Ovary (tissue), 3 donors: Measurements from ENCODE around the gene IP6K2.

Source experiments
- CTCF ChIP-seq, 3 donors: fragments of 450-650 bp in 2 of 3; fragments of 200-600 bp in 1 of 3; IDR thresholded peaks; one replicate each; pipeline versions ENCODE4 v1.5.1 to v1.8.0; 2016 to 2022; ENCODE audit warnings: antibody characterized with exemption in 3 of 3, mild to moderate bottlenecking in 1 of 3
- EP300 ChIP-seq: sonication (generic); formaldehyde crosslinking; IDR thresholded peaks from one replicate; pipeline ENCODE4 v1.6.1; 2017; ENCODE audit warnings: antibody characterized with exemption
- POLR2A ChIP-seq: fragments of 450-650 bp; IDR thresholded peaks from one replicate; pipeline ENCODE4 v1.6.1; 2017; ENCODE audit warnings: antibody characterized with exemption, mild to moderate bottlenecking, moderate library complexity
- donor health status: DM: no; HTN: no; CAD: no.

- TF ChIP-seq CTCF (IDR thresholded peaks at IDR 0.05) (no peak), POLR2A (no peak), EP300 (no peak)
These were observed 10.5 kb upstream of the IP6K2 start for GRCh38 chr3:48727511-48727910.
